Activated CD8-positive, alpha-beta memory T cell treated with anti-CD3 and anti-CD28 coated beads, Interleukin-2, amount 50 U/mL, for 4 hours (primary cell): ENCODE measurements around the gene TMEM39B.
"Not testable (repeated sequence)": the region's sequence is repeated elsewhere in the genome, so short reads cannot be mapped to it uniquely, and the experiment has no call there.

Source experiments
- DNase-seq: peaks from one replicate; pipeline ENCODE4 v3.0.0-alpha.2; 2020

Gene TMEM39B

DNA sequence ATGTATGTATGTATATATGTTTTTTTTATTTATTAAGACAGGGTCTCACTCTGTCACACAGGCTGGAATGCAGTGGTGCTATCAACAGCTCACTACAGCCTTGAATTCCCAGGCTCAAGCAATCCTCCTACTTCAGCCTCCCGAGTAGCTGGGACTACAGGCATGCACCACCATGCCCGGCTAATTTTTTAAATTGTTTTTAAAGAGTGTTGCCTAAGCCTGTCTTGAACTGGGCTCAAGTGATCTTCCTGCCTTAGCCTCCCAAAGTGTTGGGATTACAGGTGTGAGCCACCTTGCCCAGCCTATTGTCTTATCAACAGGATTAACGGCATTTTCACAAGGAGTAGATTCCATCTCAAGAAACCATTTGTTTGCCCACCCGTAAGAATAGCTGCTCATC lies 40.7 kb downstream of the TMEM39B start:
- DNase-seq = not testable (repeated sequence)

DNA sequence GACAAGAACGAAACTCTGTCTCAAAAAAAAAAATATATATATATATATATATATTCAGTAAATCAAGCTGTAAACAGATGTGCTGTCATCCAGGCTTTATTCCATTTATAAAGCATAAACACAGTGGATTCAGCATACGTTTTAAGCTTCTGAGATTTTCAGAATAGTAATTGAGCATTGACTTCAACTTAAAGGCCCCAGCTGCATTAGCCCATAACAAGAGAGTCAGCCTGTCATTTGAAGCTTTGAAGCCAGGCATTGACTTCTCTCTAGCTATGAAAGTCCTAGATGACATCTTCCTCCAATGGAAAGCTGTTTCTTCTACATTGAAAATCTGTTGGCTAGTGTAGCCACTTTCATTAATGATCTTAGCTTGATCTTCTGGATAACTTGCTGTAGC lies 41.7 kb downstream of the TMEM39B start:
- no peak for DNase-seq

GRCh38 chr1:32115496-32115895 lies 42.8 kb downstream of the TMEM39B start:
- no peak for DNase-seq

DNA sequence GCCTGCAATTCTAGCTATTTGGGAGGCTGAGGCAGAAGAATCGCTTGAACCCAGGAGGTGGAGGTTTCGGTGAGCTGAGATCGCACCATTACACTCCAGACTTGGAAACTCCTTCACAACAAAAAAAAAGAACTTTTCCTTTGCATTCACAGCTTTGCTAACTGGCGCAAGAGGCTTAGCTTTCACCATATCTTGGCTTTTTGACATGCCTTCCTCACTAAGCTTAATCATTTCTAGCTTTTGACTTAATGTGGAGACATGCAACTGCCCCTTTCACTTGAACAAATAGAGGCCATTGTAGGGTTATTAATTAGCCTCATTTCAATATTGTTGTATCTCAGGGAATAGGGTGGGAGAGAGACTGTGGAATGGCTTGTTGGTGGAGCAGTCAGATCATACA lies 43.8 kb downstream of the TMEM39B start:
- DNase-seq = no peak

GRCh38 chr1:32122151-32122550 lies 49.4 kb downstream of the TMEM39B start:
- no peak for DNase-seq

DNA sequence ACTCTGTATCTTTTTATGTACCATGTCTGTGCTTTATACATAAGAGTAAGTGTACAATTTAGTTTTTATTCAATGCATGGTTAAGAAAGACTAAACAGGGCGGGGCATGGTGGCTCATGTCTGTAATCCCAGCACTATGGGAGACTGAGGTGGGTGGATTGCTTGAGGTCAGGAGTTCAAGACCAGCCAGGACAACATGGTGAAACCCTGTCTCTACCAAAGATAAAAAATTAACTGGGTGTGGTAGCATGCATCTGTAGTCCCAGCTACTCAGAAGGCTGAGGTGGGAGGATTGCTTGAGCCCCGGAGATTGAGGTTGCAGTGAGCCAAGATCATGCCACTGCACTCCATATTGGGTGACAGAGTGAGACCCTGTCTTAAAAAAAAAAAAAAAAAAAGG lies 50.6 kb downstream of the TMEM39B start:
- DNase-seq = not testable (repeated sequence)

GRCh38 chr1:32125313-32125712 lies 52.6 kb downstream of the TMEM39B start:
- DNase-seq = no peak

DNA sequence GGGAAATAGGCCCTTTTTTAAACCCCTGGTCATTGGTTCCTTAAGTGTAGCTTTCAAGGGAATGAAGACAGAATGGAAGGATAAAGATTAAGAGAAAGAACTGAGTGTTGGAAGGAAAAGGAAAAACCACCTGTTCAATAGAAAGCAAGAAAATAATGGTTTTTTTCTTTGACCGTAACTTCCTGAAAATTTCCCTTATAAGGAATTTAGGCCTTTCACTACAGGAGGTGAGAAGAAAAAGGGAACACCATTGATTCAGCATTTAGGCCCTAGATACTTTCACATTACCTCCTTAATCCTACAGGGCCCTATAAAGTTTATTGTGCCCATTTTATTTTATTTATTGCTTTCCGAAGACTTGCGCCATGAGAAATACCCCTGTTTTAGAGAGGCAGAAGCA lies 54.0 kb downstream of the TMEM39B start:
- DNase-seq = no peak

- no peak for DNase-seq
These were observed 54.9 kb downstream of the TMEM39B start for GRCh38 chr1:32127409-32128198.

DNA sequence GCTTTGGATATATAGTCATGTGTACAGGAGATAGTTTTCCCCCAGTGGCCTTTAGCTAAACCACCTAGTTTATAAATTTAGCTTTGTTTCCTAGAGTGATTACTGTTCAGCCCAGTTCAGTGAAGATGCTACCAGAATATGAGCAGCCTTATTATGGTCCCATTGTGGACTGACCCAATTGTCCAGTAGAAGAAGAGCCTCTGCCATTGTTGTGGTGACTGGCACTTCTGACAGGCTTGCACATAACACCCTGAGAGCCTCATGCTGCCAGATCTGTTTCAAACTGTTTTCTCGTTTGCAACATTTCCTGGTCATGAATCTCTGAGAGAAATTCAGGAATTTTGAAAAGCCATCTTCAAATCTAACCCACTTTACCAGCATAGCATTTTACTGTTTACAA lies 55.7 kb downstream of the TMEM39B start:
- DNase-seq = no peak

- no peak for DNase-seq
These were observed 56.2 kb downstream of the TMEM39B start for GRCh38 chr1:32128964-32129363.

GRCh38 chr1:32133950-32134280 lies 61.2 kb downstream of the TMEM39B start:
- DNase-seq = not testable (repeated sequence)

- no peak for DNase-seq
These were observed 64.4 kb downstream of the TMEM39B start for GRCh38 chr1:32137111-32137510.

DNA sequence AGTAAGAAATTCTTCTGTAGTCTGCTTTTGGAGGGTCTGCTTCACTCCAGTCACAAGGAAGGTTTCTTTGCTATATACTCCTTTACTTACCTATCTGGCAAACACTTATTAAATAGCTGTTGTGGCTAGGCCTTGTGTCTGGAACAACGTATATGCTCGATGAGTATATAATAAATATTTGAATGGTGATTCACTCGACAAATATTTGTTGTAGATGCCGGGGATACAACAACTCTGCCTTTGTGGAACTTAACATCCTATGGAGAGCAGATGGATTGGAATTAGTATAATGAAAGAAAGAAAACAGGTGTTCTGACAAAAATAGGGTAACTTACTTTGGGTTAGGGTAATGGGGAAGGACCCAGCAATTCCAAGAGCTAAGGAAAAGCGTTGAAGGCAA lies 66.2 kb downstream of the TMEM39B start:
- no peak for DNase-seq

DNA sequence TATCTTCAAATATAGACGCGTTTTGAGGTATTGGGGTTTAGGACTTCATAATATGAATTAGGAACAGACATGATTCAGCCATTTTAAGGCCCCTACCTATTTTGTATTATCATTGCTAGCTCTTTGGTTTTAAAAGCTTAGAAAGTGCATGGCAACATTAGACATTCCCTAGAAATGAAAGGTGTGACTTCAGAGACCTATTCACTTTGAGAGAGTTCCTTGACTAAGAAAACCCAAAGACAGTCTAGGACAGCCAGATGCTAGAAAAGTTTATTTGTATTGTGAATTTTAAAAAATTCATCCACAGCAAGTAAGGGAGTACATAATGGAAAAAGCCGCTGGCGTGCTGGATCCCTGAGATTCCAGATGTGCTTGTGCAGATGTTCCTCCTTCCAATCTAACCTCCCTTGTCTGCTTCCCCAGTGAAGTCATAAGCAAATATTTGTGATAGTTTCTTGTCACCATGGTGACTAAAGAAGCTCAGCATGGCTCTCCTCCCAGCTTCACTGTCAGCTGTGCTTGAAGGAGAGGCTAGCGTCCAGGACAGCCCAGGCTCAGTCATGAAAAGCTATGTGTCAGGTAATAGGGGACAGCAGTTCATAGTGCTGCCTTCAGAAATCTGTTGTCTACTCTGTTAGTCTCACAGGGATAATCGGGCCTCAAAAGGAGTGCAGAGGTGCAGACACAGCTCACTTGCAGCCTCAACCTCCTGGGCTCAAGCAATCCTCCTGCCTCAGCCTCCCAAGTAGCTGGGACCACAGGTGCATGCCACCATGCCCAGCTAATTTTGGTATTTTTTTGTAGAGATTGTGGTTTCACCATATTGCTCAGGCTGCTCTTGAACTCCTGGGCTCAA lies 69.9 kb downstream of the TMEM39B start:
- DNase-seq = no peak

GRCh38 chr1:32143302-32143695 lies 70.6 kb downstream of the TMEM39B start:
- DNase-seq = not testable (repeated sequence)

GRCh38 chr1:32144033-32144432 lies 71.3 kb downstream of the TMEM39B start:
- DNase-seq = no peak

- not testable (repeated sequence) for DNase-seq
These were observed 75.1 kb downstream of the TMEM39B start for GRCh38 chr1:32147799-32148198.

- DNase-seq = no peak
These were observed 78.1 kb downstream of the TMEM39B start for GRCh38 chr1:32150847-32151246.

- no peak for DNase-seq
These were observed 78.6 kb downstream of the TMEM39B start for GRCh38 chr1:32151319-32151787.
